Smooth muscle cell of the umbilical artery (primary cell): Measurements from ENCODE around the gene RHOXF2B. TPM values are rescaled to one million over a fixed set of nuclear protein-coding genes. Genes with fewer than 3 reads are reported as not detected.

Source experiments
- total RNA-seq: library from RNA; depleted of rRNA; stranded (reverse); fragments of >200 nt; gene quantifications from 2 replicates; pipeline ENCODE4 v1.2.3, GENCODE V29; 2014

The RHOXF2B gene
- not detected in 2 replicates for total RNA-seq

GRCh38 chrX:120077590-120077989 lies at the start of gene RHOXF2B:
RHOXF2B (minus strand) TSS chrX:120077690; CDS start chrX:120077552, 138 bp downstream.

GRCh38 chrX:120115438-120115963 lies 38.0 kb upstream of the RHOXF2B start, which contains the start of gene RHOXF1:
RHOXF1 (minus strand) TSS chrX:120115913; CDS start chrX:120115862, 51 bp downstream.

Other genes starting within 250 kb of the RHOXF2B start
- 2.0 and 2.1 TPM in 2 replicates for gene UPF3B, start 224.7 kb downstream of the RHOXF2B start, total RNA-seq
- gene RNF113A, start 206.0 kb downstream of the RHOXF2B start, total RNA-seq = 10.1 and 17.5 TPM in 2 replicates
- gene NDUFA1, start 205.9 kb downstream of the RHOXF2B start, total RNA-seq = 25.5 and 66.2 TPM in 2 replicates
- gene AKAP14, start 181.8 kb downstream of the RHOXF2B start, total RNA-seq = not detected in 2 replicates
- gene NKAP, start 133.9 kb downstream of the RHOXF2B start, total RNA-seq = 3.9 and 4.3 TPM in 2 replicates
- gene RHOXF1, start 38.2 kb upstream of the RHOXF2B start, total RNA-seq = not detected in 2 replicates
- not detected in 2 replicates for gene RHOXF2, start 80.9 kb upstream of the RHOXF2B start, total RNA-seq
- gene ZBTB33, start 173.1 kb upstream of the RHOXF2B start, total RNA-seq = 13.4 and 17.2 TPM in 2 replicates
- gene TMEM255A, start 233.8 kb upstream of the RHOXF2B start, total RNA-seq = under 0.01 and 0.05 TPM in 2 replicates